Fibroblast of the aortic adventitia (primary cell): ENCODE measurements around the gene TBATA. TPM values are rescaled to one million over a fixed set of nuclear protein-coding genes. Genes with fewer than 3 reads are reported as not detected.

Experiments used
- DNase-seq: peaks from one replicate; pipeline ENCODE4 v3.0.0-alpha.2; 2010; ENCODE audit warnings: low read depth
- H3K4me3 ChIP-seq: 2 replicates; pipeline ENCODE4 v1.5.1; 2011; ENCODE audit warnings: low read depth, mild to moderate bottlenecking, control low read depth, low read length, moderate library complexity
- CTCF ChIP-seq: IDR thresholded peaks from 2 replicates; pipeline ENCODE4 v1.5.1; 2011; ENCODE audit warnings: mild to moderate bottlenecking, low read length, control low read depth, inconsistent platforms; ENCODE audit not compliant: insufficient read depth
- total RNA-seq: library from RNA; depleted of rRNA; stranded (reverse); fragments of >200 nt; gene quantifications from 2 replicates; pipeline ENCODE4 v1.2.3, GENCODE V29; 2012; ENCODE audit warnings: low replicate concordance

Gene TBATA
- total RNA-seq, 1 donor = not detected

- no peak overlapping the region for H3K4me3 ChIP-seq
- no peak for DNase-seq
- peak; percentile 34 for TF ChIP-seq CTCF
These were observed 47.0 kb downstream of the TBATA start for GRCh38 chr10:70738006-70738760.

- no peak for TF ChIP-seq CTCF
- H3K4me3 ChIP-seq = no peak overlapping the region
These were observed 47.9 kb downstream of the TBATA start for GRCh38 chr10:70737250-70737649.

GRCh38 chr10:70736525-70736924 is 48.7 kb downstream of the TBATA start:
- H3K4me3 ChIP-seq = no peak overlapping the region
- TF ChIP-seq CTCF = no peak
- DNase-seq = no peak

More at GRCh38 chr10:70737250-70737649, 47.9 kb downstream of the TBATA start:
- no peak for DNase-seq

- TF ChIP-seq CTCF = no peak
- no peak overlapping the region for H3K4me3 ChIP-seq
- DNase-seq = no peak
These were observed 50.0 kb downstream of the TBATA start for GRCh38 chr10:70735161-70735560.

- no peak for TF ChIP-seq CTCF
- H3K4me3 ChIP-seq = no peak overlapping the region
- no peak for DNase-seq
These were observed 52.1 kb downstream of the TBATA start for GRCh38 chr10:70733051-70733450.

- no peak for DNase-seq
- H3K4me3 ChIP-seq = no peak overlapping the region
- no peak for TF ChIP-seq CTCF
These were observed 52.6 kb downstream of the TBATA start for GRCh38 chr10:70732569-70732968.

GRCh38 chr10:70730955-70731354 is 54.2 kb downstream of the TBATA start:
- DNase-seq = no peak
- no peak overlapping the region for H3K4me3 ChIP-seq
- TF ChIP-seq CTCF = no peak
